HG02884 (cell line): Measurements from ENCODE around the gene HINFP.
"Not testable (repeated sequence)": the region's sequence is repeated elsewhere in the genome, so short reads cannot be mapped to it uniquely, and the experiment has no call there.

Experiments used
- ATAC-seq: cut with Tn5 transposase; IDR thresholded peaks from one replicate; pipeline ENCODE4 v1.9.1; 2021; ENCODE audit warnings: mild to moderate bottlenecking, moderate library complexity; ENCODE audit not compliant: unreplicated experiment

HINFP gene

DNA sequence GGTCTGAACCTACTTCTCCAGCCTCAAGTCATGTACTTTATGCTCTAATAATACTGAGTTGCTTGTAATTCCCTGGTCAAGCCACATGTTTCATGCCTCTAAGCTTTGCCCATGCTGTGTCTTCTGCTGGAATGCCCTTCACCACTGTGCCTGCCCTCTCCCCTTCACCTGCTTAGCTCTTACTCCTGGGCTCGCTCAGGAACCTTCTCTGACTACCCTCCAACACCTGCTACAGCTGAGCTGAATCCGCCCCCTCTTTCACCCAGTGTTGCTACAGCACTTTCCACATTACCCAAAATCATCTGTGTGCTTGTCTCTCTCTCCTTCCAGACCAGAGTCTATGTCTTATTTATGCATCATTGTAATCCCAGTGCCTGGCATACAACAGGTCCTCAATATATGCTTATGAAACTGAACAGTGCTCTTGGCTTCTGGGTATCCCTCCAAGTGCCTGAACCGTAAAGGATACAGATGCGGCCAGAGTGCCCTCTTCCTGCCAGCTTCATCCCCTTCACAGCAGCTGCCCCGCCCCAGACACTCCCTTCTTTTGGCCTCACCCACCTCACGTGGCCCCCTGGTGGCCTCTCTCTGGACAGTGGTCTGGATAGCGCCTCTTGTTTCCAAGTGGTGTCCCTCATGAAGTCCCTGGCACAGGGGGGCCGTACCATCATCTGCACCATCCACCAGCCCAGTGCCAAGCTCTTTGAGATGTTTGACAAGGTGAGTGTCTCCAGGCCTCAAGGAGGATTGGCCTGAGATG lies 34.5 kb downstream of the HINFP start:
- no peak for ATAC-seq

DNA sequence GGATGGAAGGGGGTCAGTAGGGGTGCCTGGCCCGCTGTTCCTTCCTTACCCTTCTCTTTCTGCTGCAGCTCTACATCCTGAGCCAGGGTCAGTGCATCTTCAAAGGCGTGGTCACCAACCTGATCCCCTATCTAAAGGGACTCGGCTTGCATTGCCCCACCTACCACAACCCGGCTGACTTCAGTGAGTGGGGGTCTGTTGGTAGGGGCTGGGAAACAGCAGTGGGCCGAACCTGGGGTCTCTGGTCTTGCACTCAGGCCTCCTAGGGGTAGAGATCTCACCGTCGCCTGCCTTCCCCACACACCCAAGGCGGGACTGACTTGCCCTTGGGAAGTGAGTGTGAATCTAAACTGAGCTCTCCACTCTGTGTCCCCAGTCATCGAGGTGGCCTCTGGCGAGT lies 35.1 kb downstream of the HINFP start:
- no peak for ATAC-seq

DNA sequence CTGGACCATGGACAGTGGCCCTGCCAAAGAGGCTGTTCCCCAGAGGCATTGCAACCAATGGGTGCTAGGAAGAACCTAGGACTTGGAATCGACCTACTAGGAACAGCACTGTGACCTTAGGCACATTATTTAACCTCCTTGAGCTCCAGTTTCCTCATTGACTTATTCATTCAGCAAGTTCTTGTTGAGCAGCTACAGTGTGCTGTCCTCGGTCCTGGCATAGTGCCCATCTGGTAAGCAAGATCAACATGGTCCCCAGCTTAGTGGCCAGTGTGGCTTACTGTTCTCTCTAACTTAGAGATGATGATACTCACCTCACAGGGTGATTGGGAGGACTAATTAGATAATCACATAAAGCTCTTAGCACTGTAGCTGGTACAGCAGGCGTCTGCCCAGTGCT lies 35.7 kb downstream of the HINFP start:
- ATAC-seq, result no peak

- no peak for ATAC-seq
Measured at GRCh38 chr11:119158467-119158866, 37.1 kb downstream of the HINFP start.

DNA sequence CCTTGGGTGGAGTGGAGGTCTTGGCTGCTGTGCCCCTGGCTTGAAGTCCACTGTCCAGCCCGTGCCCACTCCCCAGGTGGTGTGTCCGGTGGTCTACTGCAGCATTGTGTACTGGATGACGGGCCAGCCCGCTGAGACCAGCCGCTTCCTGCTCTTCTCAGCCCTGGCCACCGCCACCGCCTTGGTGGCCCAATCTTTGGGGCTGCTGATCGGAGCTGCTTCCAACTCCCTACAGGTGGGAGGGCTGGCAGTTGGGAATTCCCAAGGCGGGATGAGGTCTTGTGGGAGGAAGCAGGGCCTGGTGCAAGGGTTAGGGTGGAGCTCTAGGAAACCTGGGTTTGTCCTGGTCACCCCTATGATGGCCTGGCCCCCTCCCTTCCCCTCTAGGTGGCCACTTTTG lies 38.8 kb downstream of the HINFP start:
- ATAC-seq, result no peak

GRCh38 chr11:119161871-119162270 lies 40.5 kb downstream of the HINFP start:
- no peak for ATAC-seq

DNA sequence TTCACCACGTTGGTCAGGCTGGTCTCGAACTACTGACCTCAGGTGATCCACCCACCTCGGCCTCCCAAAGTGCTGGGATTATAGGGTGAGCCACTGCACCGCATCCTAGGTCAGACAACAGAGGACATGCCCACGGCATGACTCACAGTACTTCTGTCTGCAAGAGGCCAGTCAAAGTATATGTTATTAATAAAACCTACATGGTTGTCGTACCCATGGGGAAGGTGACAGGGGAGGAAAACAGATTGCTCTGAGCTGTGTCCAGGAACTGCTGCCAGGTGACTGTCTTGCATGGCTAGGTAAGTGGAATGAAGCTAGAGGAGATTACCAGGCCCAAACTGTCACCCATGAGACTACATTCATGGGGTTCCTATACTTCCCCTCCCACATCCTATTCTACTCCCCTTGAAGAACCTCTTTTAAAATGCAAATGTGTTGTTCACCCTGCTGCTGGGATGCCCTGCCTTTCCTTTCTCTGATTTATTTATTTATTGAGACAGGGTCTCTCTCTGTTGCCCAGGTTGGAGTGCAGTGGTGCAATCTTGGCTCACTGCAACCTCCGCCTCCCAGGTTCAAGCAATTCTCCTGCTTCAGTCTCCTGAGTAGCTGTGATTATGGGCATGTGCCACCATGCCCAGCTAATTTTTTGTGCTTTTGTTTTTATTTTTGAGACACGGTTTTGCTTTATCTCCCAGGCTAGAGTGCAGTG lies 45.1 kb downstream of the HINFP start:
- ATAC-seq, result no peak

DNA sequence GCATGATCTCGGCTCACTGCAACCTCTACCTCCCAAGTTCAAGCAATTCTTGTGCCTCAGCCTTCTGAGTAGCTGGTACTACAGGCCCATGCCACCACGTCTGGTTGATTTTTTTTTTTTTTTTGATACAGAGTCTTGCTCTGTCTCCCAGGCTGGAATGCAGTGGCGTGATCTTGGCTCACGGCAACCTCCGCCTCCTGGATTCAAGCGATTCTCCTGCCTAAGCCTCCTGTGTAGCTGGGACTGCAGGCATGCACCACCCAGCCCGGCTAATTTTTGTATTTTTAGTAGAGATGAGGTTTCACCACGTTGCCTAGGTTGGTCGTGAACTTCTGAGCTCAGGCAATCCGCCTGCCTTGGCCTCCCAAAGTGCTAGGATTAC lies 45.7 kb downstream of the HINFP start:
- ATAC-seq, result not testable (repeated sequence)

GRCh38 chr11:119167933-119168332 lies 46.6 kb downstream of the HINFP start:
- no peak for ATAC-seq

DNA sequence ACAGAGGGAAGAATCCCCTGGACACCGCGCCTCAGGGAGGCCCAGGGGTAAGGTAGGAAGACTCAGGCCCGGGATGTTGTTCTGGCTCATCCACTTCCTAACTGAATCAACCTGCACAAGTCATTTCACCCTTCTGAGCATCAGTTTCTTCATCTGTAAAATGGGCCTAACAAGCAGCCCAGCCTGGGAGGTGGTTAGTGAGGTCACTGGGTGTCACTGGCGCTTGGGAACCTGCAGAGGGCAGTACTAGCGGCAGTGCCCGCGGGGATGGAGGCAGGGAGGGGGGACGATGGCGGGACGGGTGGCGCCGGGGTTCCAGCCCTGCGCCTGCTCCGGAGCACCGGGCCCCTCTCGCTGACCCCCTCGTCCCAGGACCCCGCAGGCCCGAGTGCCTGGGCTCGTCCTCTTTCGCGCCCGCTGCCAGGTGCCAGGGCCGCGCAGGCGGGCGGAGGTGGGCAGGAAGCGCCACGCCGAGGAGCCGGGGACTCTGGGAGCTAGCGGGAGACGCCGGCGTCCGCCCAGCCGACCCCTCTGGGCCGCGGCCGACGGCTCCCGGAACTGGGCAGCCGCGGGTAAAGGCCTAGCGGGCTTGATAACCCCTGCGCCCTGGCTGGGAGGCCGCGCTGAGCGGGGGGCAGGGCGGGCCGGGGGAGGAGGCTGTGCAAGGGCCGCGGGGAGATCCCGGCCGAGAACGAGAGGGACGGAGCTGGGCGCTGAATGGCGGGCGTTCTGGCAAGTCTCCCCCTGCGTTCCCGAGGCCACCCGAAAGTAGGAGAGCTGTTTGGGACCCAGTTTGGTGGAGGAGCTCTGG lies 47.3 kb downstream of the HINFP start, which contains the start of gene NLRX1:
Gene NLRX1 (plus strand): TSS at position 255 of the 811 bp plus-strand sequence. CDS start 2,679 bp downstream, outside the sequence.
- ATAC-seq, result peak; percentile 87

- peak; percentile 25 for ATAC-seq
Measured at GRCh38 chr11:119169282-119169719, 47.9 kb downstream of the HINFP start.

DNA sequence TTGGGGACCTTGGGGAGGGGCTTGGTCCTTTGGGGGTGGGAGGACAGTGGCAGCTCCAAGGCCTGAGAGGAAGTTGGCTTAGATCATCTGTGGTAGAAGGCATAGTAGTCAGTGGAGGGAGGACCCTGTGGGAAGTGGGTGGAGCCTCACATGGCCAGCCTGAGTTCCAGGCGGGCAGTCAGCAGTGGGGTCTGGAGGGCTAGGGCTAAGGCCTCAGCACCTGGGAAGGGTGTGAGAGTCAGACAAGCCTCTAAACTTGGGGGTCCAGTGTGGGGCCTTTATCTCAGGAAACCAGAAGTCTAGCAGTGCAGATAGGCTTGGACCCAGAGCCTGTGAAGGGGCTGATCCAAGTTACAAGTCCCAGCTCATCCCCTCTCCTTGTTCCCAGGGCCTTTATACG lies 51.1 kb downstream of the HINFP start:
- ATAC-seq, result no peak

DNA sequence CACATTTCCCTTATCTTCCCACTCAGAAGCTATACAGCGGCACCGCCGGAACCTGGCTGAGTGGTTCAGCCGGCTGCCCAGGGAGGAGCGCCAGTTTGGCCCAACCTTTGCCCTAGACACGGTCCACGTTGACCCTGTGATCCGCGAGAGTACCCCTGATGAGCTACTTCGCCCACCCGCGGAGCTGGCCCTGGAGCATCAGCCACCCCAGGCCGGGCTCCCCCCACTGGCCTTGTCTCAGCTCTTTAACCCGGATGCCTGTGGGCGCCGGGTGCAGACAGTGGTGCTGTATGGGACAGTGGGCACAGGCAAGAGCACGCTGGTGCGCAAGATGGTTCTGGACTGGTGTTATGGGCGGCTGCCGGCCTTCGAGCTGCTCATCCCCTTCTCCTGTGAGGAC lies 52.1 kb downstream of the HINFP start:
- ATAC-seq, result no peak

DNA sequence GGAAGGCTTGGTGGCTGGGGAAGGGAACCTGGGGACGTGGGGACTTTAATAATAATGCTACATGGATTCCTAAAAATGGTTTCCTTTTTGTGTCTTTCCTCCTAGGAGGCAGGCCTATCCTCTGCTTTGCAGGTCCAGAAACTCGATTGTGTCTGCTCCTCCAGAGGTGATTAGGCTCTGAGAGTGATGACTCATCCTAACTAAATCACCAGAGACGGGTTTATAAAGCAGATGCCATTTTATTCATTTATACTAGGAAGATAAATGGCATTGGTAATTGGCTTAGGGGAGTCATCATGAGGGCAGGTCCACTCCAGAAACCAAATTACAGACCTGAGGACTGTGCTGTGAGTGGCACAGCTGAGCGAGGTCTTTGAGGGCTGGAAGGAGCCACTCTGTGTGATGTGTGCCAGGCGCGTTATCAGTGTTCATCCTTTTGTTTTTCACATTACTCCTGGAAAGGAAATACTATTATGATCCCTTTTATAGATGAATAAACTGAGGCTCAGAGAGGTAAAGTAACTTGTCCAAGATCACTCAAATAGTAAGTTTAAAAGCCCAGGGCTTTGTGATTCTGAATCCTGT lies 54.2 kb downstream of the HINFP start:
- no peak for ATAC-seq

- no peak for ATAC-seq
Measured at GRCh38 chr11:119178166-119178680, 56.8 kb downstream of the HINFP start.

- no peak for ATAC-seq
Measured at GRCh38 chr11:119179342-119179741, 58.0 kb downstream of the HINFP start.

- no peak for ATAC-seq
Measured at GRCh38 chr11:119179983-119180382, 58.6 kb downstream of the HINFP start.

GRCh38 chr11:119180729-119181676 lies 59.6 kb downstream of the HINFP start:
- no peak for ATAC-seq

DNA sequence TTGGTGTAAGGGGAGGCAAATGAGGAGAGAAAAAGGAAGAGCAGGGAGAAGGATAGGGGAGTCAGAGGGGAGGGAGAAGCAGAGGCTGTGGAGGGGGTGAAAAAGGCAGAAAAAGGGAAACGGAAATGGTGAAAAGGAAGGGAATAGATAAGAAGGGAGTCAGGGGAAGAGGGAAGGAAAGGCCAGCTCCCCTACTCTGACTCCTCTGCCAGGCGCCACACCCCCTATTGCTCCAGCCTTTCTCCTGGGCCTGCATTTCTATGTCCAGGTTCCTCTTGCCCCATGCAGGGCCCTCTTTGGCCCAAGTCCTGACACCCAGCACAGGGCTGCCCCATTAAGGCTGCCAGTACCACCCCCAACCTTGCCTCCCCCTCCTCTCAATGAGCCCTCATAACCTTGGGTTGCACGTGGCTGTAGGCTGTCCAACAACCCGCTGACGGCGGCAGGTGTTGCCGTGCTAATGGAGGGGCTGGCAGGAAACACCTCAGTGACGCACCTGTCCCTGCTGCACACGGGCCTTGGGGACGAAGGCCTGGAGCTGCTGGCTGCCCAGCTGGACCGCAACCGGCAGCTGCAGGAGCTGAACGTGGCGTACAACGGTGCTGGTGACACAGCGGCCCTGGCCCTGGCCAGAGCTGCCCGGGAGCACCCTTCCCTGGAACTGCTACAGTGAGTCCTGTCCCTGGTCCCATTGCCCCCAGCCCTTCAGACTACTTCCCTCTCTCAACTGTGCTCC lies 60.5 kb downstream of the HINFP start:
- no peak for ATAC-seq
